Panc1 (cell line): ENCODE measurements around the gene MOGAT3.

Experiments used
- POLR2AphosphoS5 ChIP-seq: IDR thresholded peaks from 2 replicates; pipeline ENCODE4 v1.6.1; 2012; ENCODE audit warnings: mild to moderate bottlenecking, low read depth, low read length, moderate library complexity
- SIN3A ChIP-seq: IDR thresholded peaks from 2 replicates; pipeline ENCODE4 v1.6.1; 2012; ENCODE audit warnings: low read depth, mild to moderate bottlenecking, low read length, moderate library complexity, borderline replicate concordance; ENCODE audit not compliant: insufficient read depth
- TCF7L2 ChIP-seq: IDR thresholded peaks from 2 replicates; pipeline ENCODE4 v1.6.1; 2011; ENCODE audit warnings: mild to moderate bottlenecking, low read depth, low read length, inconsistent platforms
- TF ChIP-seq, protein P1 (sequence below): fragments of 450-650 bp; IDR thresholded peaks from 2 replicates; pipeline ENCODE4 v1.5.1; 2017; ENCODE audit warnings: mild to moderate bottlenecking
- TF ChIP-seq, protein P2 (sequence below), 2 experiments: IDR thresholded peaks; 2 replicates each; pipeline ENCODE4 v1.6.1; 2011 to 2012; ENCODE audit warnings: low read depth in 2 of 2, control low read depth in 1 of 2, low read length in 1 of 2, mild to moderate bottlenecking in 1 of 2, moderate library complexity in 1 of 2; ENCODE audit not compliant: insufficient read depth in 1 of 2

DNA sequence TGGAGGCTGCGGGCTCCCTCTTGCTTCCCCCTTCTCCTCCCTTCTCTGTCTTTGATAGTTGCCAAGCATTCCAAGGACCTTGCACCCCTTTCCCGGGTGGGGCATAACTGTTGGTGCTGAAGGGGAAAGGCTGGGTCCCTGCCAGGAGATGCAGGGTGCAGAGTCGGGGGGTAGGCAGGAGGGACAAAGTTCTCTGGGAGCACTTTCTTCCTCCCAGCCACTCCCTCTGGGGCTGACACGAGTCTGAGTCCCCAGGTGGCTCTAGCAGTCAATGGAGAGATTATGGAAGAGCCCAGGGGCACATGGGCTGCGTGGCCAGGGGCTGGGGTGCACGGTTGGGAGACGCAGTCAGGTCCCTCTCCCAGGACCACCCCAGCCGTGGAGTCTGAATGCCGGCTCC, 34.7 kb upstream of the MOGAT3 start:
- TF ChIP-seq, protein P1, sequence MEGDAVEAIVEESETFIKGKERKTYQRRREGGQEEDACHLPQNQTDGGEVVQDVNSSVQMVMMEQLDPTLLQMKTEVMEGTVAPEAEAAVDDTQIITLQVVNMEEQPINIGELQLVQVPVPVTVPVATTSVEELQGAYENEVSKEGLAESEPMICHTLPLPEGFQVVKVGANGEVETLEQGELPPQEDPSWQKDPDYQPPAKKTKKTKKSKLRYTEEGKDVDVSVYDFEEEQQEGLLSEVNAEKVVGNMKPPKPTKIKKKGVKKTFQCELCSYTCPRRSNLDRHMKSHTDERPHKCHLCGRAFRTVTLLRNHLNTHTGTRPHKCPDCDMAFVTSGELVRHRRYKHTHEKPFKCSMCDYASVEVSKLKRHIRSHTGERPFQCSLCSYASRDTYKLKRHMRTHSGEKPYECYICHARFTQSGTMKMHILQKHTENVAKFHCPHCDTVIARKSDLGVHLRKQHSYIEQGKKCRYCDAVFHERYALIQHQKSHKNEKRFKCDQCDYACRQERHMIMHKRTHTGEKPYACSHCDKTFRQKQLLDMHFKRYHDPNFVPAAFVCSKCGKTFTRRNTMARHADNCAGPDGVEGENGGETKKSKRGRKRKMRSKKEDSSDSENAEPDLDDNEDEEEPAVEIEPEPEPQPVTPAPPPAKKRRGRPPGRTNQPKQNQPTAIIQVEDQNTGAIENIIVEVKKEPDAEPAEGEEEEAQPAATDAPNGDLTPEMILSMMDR = no peak
- no peak for TF ChIP-seq POLR2AphosphoS5
- TF ChIP-seq, protein P2, sequence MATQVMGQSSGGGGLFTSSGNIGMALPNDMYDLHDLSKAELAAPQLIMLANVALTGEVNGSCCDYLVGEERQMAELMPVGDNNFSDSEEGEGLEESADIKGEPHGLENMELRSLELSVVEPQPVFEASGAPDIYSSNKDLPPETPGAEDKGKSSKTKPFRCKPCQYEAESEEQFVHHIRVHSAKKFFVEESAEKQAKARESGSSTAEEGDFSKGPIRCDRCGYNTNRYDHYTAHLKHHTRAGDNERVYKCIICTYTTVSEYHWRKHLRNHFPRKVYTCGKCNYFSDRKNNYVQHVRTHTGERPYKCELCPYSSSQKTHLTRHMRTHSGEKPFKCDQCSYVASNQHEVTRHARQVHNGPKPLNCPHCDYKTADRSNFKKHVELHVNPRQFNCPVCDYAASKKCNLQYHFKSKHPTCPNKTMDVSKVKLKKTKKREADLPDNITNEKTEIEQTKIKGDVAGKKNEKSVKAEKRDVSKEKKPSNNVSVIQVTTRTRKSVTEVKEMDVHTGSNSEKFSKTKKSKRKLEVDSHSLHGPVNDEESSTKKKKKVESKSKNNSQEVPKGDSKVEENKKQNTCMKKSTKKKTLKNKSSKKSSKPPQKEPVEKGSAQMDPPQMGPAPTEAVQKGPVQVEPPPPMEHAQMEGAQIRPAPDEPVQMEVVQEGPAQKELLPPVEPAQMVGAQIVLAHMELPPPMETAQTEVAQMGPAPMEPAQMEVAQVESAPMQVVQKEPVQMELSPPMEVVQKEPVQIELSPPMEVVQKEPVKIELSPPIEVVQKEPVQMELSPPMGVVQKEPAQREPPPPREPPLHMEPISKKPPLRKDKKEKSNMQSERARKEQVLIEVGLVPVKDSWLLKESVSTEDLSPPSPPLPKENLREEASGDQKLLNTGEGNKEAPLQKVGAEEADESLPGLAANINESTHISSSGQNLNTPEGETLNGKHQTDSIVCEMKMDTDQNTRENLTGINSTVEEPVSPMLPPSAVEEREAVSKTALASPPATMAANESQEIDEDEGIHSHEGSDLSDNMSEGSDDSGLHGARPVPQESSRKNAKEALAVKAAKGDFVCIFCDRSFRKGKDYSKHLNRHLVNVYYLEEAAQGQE (IDR thresholded peaks at IDR 0.05; ENCODE audit: insufficient read depth in 1 of 2, low read depth in 2 of 2, low read length in 1 of 2) = no peak
- TF ChIP-seq SIN3A = no peak
- TF ChIP-seq TCF7L2 = no peak
